ENCODE data around the gene NUDC. TPM values are rescaled to one million over a fixed set of nuclear protein-coding genes. Genes with fewer than 3 reads are reported as not detected.

Gene NUDC
- total RNA-seq, 1 donor from 2014 or later, result 23.2 TPM

GRCh38 chr1:26994020-26994786, 72.7 kb downstream of the NUDC start:
- no peaks in the 10 kb centered on the region for H3K27me3 ChIP-seq (ENCODE audit: control insufficient read depth, insufficient read depth, low read length)
- DNase-seq (ENCODE audit: low read depth), result no peak
- FAIRE-seq, result no peak
- peak overlapping the region; percentile 69 for H3K4me3 ChIP-seq (ENCODE audit: low read depth, low read length)
- H3K36me3 ChIP-seq (ENCODE audit: control insufficient read depth, insufficient read depth, low read length), result no peaks in the 10 kb centered on the region
- TF ChIP-seq CTCF (IDR thresholded peaks at IDR 0.05; ENCODE audit: insufficient read depth, low read length, severe bottlenecking), result no peak

- TF ChIP-seq CTCF (IDR thresholded peaks at IDR 0.05; ENCODE audit: insufficient read depth, low read length, severe bottlenecking), result no peak
- no peaks in the 10 kb centered on the region for H3K27me3 ChIP-seq (ENCODE audit: control insufficient read depth, insufficient read depth, low read length)
- H3K36me3 ChIP-seq (ENCODE audit: control insufficient read depth, insufficient read depth, low read length), result no peaks in the 10 kb centered on the region
- DNase-seq (ENCODE audit: low read depth), result peak; percentile 52
- FAIRE-seq, result peak; percentile 68
- H3K4me3 ChIP-seq (ENCODE audit: low read depth, low read length), result peak overlapping the region; percentile 69
These were observed 73.4 kb downstream of the NUDC start for GRCh38 chr1:26994787-26995517.

- FAIRE-seq, result peak; percentile 55
- TF ChIP-seq CTCF (IDR thresholded peaks at IDR 0.05; ENCODE audit: insufficient read depth, low read length, severe bottlenecking), result no peak
- no peaks in the 10 kb centered on the region for H3K27me3 ChIP-seq (ENCODE audit: control insufficient read depth, insufficient read depth, low read length)
- H3K36me3 ChIP-seq (ENCODE audit: control insufficient read depth, insufficient read depth, low read length), result no peaks in the 10 kb centered on the region
- DNase-seq (ENCODE audit: low read depth), result peak; percentile 67
- H3K4me3 ChIP-seq (ENCODE audit: low read depth, low read length), result no peak overlapping the region
These were observed 74.5 kb downstream of the NUDC start for GRCh38 chr1:26996024-26996423.

Other genes starting within 250 kb of the NUDC start
- gene ARID1A, start 225.7 kb upstream of the NUDC start, total RNA-seq, result 8.7 and 15.5 TPM in 2 replicates
- gene PIGV, start 133.8 kb upstream of the NUDC start, total RNA-seq, result 14.2 and 20.2 TPM in 2 replicates
- 5.0 and 6.1 TPM in 2 replicates for gene ZDHHC18, start 95.1 kb upstream of the NUDC start, total RNA-seq
- gene SFN, start 58.6 kb upstream of the NUDC start, total RNA-seq, result 465 and 1,125 TPM in 2 replicates
- 8.7 and 9.2 TPM in 2 replicates for gene GPN2, start 31.5 kb upstream of the NUDC start, total RNA-seq
- gene GPATCH3, start 21.3 kb upstream of the NUDC start, total RNA-seq, result 7.6 and 11.8 TPM in 2 replicates
- not detected in 2 replicates for gene NR0B2, start 7.8 kb upstream of the NUDC start, total RNA-seq
- 13.2 and 14.7 TPM in 2 replicates for gene KDF1, start 38.7 kb downstream of the NUDC start, total RNA-seq
- gene TRNP1, start 71.9 kb downstream of the NUDC start, total RNA-seq, result 11.1 and 15.3 TPM in 2 replicates
- 21.1 and 73.0 TPM in 2 replicates for gene TENT5B, start 91.1 kb downstream of the NUDC start, total RNA-seq
- gene SLC9A1, start 233.4 kb downstream of the NUDC start, total RNA-seq, result 5.0 and 22.8 TPM in 2 replicates